IMR-90 (cell line): ENCODE results near the gene DCTD.

ENCODE experiments used
- BHLHE40 ChIP-seq: fragments of 150-350 bp; IDR thresholded peaks from 2 replicates; pipeline ENCODE4 v1.6.1; 2016; ENCODE audit warnings: mild to moderate bottlenecking, low read depth, low read length
- CEBPB ChIP-seq: IDR thresholded peaks from 2 replicates; pipeline ENCODE4 v1.6.1; 2012; ENCODE audit warnings: low read depth, low read length, improper control_type of control experiment
- CTCF ChIP-seq: conservative IDR thresholded peaks from 2 replicates; pipeline ENCODE4 v1.5.1; 2012; ENCODE audit warnings: mild to moderate bottlenecking, low read depth, low read length, improper control_type of control experiment
- ELK1 ChIP-seq: fragments of 150-350 bp; IDR thresholded peaks from 2 replicates; pipeline ENCODE4 v1.6.1; 2016; ENCODE audit warnings: low read depth, mild to moderate bottlenecking, low read length, moderate library complexity, borderline replicate concordance
- FOS ChIP-seq: fragments of 150-350 bp; IDR thresholded peaks from 2 replicates; pipeline ENCODE4 v1.6.1; 2016; ENCODE audit warnings: low read depth, low read length
- MAFK ChIP-seq: IDR thresholded peaks from 2 replicates; pipeline ENCODE4 v1.6.1; 2012; ENCODE audit warnings: low read depth, low read length, improper control_type of control experiment
- MAZ ChIP-seq: IDR thresholded peaks from 2 replicates; pipeline ENCODE4 v1.6.1; 2012; ENCODE audit warnings: low read depth, mild to moderate bottlenecking, low read length, improper control_type of control experiment, moderate library complexity, borderline replicate concordance
- MXI1 ChIP-seq: IDR thresholded peaks from 2 replicates; pipeline ENCODE4 v1.6.1; 2012; ENCODE audit warnings: low read depth, mild to moderate bottlenecking, low read length, moderate library complexity, borderline replicate concordance
- NFE2L2 ChIP-seq: fragments of 150-350 bp; IDR thresholded peaks from 2 replicates; pipeline ENCODE4 v1.6.1; 2016; ENCODE audit warnings: low read depth, mild to moderate bottlenecking, low read length
- POLR2A ChIP-seq: IDR thresholded peaks from 2 replicates; pipeline ENCODE4 v1.6.1; 2012; ENCODE audit warnings: mild to moderate bottlenecking, low read depth, low read length
- RAD21 ChIP-seq: IDR thresholded peaks from 2 replicates; pipeline ENCODE4 v1.6.1; 2012; ENCODE audit warnings: low read length, improper control_type of control experiment
- RCOR1 ChIP-seq: IDR thresholded peaks from 2 replicates; pipeline ENCODE4 v1.6.1; 2012; ENCODE audit warnings: mild to moderate bottlenecking, low read length, improper control_type of control experiment; ENCODE audit not compliant: insufficient replicate concordance
- RFX5 ChIP-seq: IDR thresholded peaks from 2 replicates; pipeline ENCODE4 v1.8.0; 2012; ENCODE audit warnings: low read depth, mild to moderate bottlenecking, low read length, moderate library complexity
- USF2 ChIP-seq: fragments of 150-350 bp; IDR thresholded peaks from 2 replicates; pipeline ENCODE4 v1.6.1; 2017; ENCODE audit warnings: mild to moderate bottlenecking, antibody characterized with exemption, low read length, low read depth

- TF ChIP-seq CTCF, result no peak
- no peak for TF ChIP-seq MXI1
- no peak for TF ChIP-seq POLR2A
- no peak for TF ChIP-seq RFX5
- no peak for TF ChIP-seq ELK1
- TF ChIP-seq USF2, result no peak
- TF ChIP-seq RAD21, result no peak
- no peak for TF ChIP-seq NFE2L2
- TF ChIP-seq RCOR1, result no peak
- no peak for TF ChIP-seq BHLHE40
- TF ChIP-seq MAZ, result no peak
- TF ChIP-seq CEBPB, result no peak
- no peak for TF ChIP-seq FOS
- no peak for TF ChIP-seq MAFK
These were observed 45.6 kb downstream of the DCTD start for GRCh38 chr4:182871616-182872015.
